Choroid plexus epithelial cell (primary cell): ENCODE data around the gene SPATA2L.

Source experiments
- DNase-seq: peaks from one replicate; pipeline ENCODE4 v3.0.0-alpha.2; 2010; ENCODE audit warnings: low read depth
- H3K4me3 ChIP-seq: 2 replicates; pipeline ENCODE4 v1.5.1; 2011; ENCODE audit warnings: low read depth, mild to moderate bottlenecking, control low read depth, low read length, moderate library complexity
- CTCF ChIP-seq: conservative IDR thresholded peaks from 2 replicates; pipeline ENCODE4 v1.5.1; 2011; ENCODE audit warnings: low read depth, mild to moderate bottlenecking, control low read depth, inconsistent platforms, low read length, moderate library complexity

Gene SPATA2L

GRCh38 chr16:89657442-89658220 lies 43.9 kb downstream of the SPATA2L start, which contains the start of the genes CHMP1A and SPATA33:
Gene CHMP1A (minus strand): TSS chr16:89657708. CDS start chr16:89657588, 120 bp downstream.
Gene SPATA33 (plus strand): TSS chr16:89657836. CDS start chr16:89657912, 76 bp downstream.
- DNase-seq = peak; percentile 86
- TF ChIP-seq CTCF = no peak
- peak within 1 kb of the TSS; percentile 100 for H3K4me3 ChIP-seq

- peak overlapping the region; percentile 100 for H3K4me3 ChIP-seq
- TF ChIP-seq CTCF = no peak
- DNase-seq = no peak
Observed at GRCh38 chr16:89656435-89657121, 44.9 kb downstream of the SPATA2L start.

- no peak overlapping the region for H3K4me3 ChIP-seq
- DNase-seq = no peak
- TF ChIP-seq CTCF = no peak
Observed at GRCh38 chr16:89655062-89655643, 46.4 kb downstream of the SPATA2L start.

GRCh38 chr16:89653656-89654295 lies 47.7 kb downstream of the SPATA2L start:
- no peak for TF ChIP-seq CTCF
- DNase-seq = no peak
- no peak overlapping the region for H3K4me3 ChIP-seq

- no peak for TF ChIP-seq CTCF
- no peak for DNase-seq
- H3K4me3 ChIP-seq = no peak overlapping the region
Observed at GRCh38 chr16:89651584-89651983, 49.9 kb downstream of the SPATA2L start.

GRCh38 chr16:89646906-89647305 lies 54.6 kb downstream of the SPATA2L start:
- DNase-seq = no peak
- no peak for TF ChIP-seq CTCF
- H3K4me3 ChIP-seq = no peak overlapping the region
